GM12878 (cell line): ENCODE measurements around the gene TULP1. TPM values are rescaled to one million over a fixed set of nuclear protein-coding genes. Genes with fewer than 3 reads are reported as not detected.
A peak's percentile ranks its signal among the peaks of the same experiment; 100 is the strongest.

Experiments used
- ATF7 ChIP-seq: fragments of 450-650 bp; IDR thresholded peaks from 2 replicates; pipeline ENCODE4 v1.6.1; 2016; ENCODE audit warnings: low read depth, mild to moderate bottlenecking
- EED ChIP-seq: sonication (generic); IDR thresholded peaks from 2 replicates; pipeline ENCODE4 v1.6.1; 2016; ENCODE audit warnings: antibody characterized with exemption, low read depth
- EZH2 ChIP-seq: IDR thresholded peaks from 2 replicates; pipeline ENCODE4 v1.6.1; 2012; ENCODE audit warnings: low read depth, mild to moderate bottlenecking, control low read depth, inconsistent platforms, low read length, borderline replicate concordance; ENCODE audit not compliant: control insufficient read depth
- JUNB ChIP-seq: IDR thresholded peaks from 2 replicates; pipeline ENCODE4 v1.6.1; 2016; ENCODE audit warnings: antibody characterized with exemption, mild to moderate bottlenecking
- MAX ChIP-seq: IDR thresholded peaks from 2 replicates; pipeline ENCODE4 v1.6.1; 2012; ENCODE audit warnings: low read depth, low read length, improper control_type of control experiment
- MTA3 ChIP-seq: IDR thresholded peaks from 2 replicates; pipeline ENCODE4 v1.6.1; 2012; ENCODE audit warnings: low read length, inconsistent platforms, borderline replicate concordance
- NFIC ChIP-seq: IDR thresholded peaks from 2 replicates; pipeline ENCODE4 v1.6.1; 2012; ENCODE audit warnings: low read depth, mild to moderate bottlenecking, inconsistent platforms, low read length, moderate library complexity
- PAX8 ChIP-seq: fragments of 450-650 bp; IDR thresholded peaks from 2 replicates; pipeline ENCODE4 v1.6.1; 2017; ENCODE audit warnings: mild to moderate bottlenecking, moderate library complexity
- POLR2A ChIP-seq: IDR thresholded peaks from 2 replicates; pipeline ENCODE4 v1.6.1; 2011; ENCODE audit warnings: low read depth, mild to moderate bottlenecking, low read length
- RB1 ChIP-seq: fragments of 450-650 bp; formaldehyde crosslinking; IDR thresholded peaks from 2 replicates; pipeline ENCODE4 v1.6.1; 2017; ENCODE audit warnings: mild to moderate bottlenecking, borderline replicate concordance
- RBBP5 ChIP-seq: fragments of 200-600 bp; sonication (generic); conservative IDR thresholded peaks from 2 replicates; pipeline ENCODE4 v1.6.1; 2016
- RELA ChIP-seq: fragments of 450-650 bp; IDR thresholded peaks from 2 replicates; pipeline ENCODE4 v1.8.0; 2014; ENCODE audit warnings: borderline replicate concordance; ENCODE audit not compliant: partially characterized antibody
- TCF3 ChIP-seq: IDR thresholded peaks from 2 replicates; pipeline ENCODE4 v1.6.1; 2012; ENCODE audit warnings: low read depth, mild to moderate bottlenecking, low read length, borderline replicate concordance; ENCODE audit not compliant: insufficient read depth
- YBX1 ChIP-seq: fragments of 450-650 bp; IDR thresholded peaks from 2 replicates; pipeline ENCODE4 v1.6.1; 2016; ENCODE audit warnings: antibody characterized with exemption
- ZBTB11 ChIP-seq: fragments of 450-650 bp; formaldehyde crosslinking; IDR thresholded peaks from 2 replicates; pipeline ENCODE4 v1.5.0; 2022; ENCODE audit warnings: mild to moderate bottlenecking, missing genetic modification characterization
- ZBTB4 ChIP-seq: fragments of 450-650 bp; formaldehyde crosslinking; IDR thresholded peaks from 2 replicates; pipeline ENCODE4 v1.4.0; 2022; ENCODE audit warnings: mild to moderate bottlenecking, moderate library complexity
- polyA plus RNA-seq, 11 experiments: library from polyadenylated mRNA; depleted of rRNA in 4 of 11; unstranded in 6 of 11; stranded (reverse) in 5 of 11; fragments of >200 nt; fragmentation: Nextera tagmentation in 4 of 11; fragmentation: Illumina TruSeq in 1 of 11; extraction: Ambion mirVana in 4 of 11; extraction: Trizol in 1 of 11; gene quantifications; 1 replicate in 1 of 11; 2 replicates in 10 of 11; pipeline versions ENCODE4 v1.2.1 to v1.2.3, GENCODE V29; 2011 to 2016; ENCODE audit warnings: inconsistent platforms in 2 of 11, missing spikeins in 2 of 11, low read depth in 1 of 11
- total RNA-seq, 4 experiments: library from RNA; depleted of rRNA in 3 of 4; stranded (reverse); fragments of >200 nt in 3 of 4; fragmentation: Illumina TruSeq in 1 of 4; extraction: Trizol in 1 of 4; gene quantifications; 2 replicates each; pipeline versions ENCODE4 v1.2.1 to v1.2.3, GENCODE V29; 2013 to 2021
- TF ChIP-seq, protein P1 (sequence below): IDR thresholded peaks from 2 replicates; pipeline ENCODE4 v1.6.1; 2011; ENCODE audit warnings: borderline replicate concordance, low read depth, mild to moderate bottlenecking, moderate library complexity, mixed read lengths, low read length; ENCODE audit not compliant: insufficient read depth; ENCODE audit errors: extremely low read length
- TF ChIP-seq, protein P2 (sequence below): IDR thresholded peaks from 2 replicates; pipeline ENCODE4 v1.6.1; 2012; ENCODE audit warnings: low read length, inconsistent platforms
- TF ChIP-seq, protein P3 (sequence below): IDR thresholded peaks from 2 replicates; pipeline ENCODE4 v1.6.1; 2012; ENCODE audit warnings: low read depth, low read length, improper control_type of control experiment

The TULP1 gene
- total and polyA plus RNA-seq, 10 of the 15 experiments (the other 5 are each of a cell fraction or from before 2014, with no cell fraction given), result not detected

DNA sequence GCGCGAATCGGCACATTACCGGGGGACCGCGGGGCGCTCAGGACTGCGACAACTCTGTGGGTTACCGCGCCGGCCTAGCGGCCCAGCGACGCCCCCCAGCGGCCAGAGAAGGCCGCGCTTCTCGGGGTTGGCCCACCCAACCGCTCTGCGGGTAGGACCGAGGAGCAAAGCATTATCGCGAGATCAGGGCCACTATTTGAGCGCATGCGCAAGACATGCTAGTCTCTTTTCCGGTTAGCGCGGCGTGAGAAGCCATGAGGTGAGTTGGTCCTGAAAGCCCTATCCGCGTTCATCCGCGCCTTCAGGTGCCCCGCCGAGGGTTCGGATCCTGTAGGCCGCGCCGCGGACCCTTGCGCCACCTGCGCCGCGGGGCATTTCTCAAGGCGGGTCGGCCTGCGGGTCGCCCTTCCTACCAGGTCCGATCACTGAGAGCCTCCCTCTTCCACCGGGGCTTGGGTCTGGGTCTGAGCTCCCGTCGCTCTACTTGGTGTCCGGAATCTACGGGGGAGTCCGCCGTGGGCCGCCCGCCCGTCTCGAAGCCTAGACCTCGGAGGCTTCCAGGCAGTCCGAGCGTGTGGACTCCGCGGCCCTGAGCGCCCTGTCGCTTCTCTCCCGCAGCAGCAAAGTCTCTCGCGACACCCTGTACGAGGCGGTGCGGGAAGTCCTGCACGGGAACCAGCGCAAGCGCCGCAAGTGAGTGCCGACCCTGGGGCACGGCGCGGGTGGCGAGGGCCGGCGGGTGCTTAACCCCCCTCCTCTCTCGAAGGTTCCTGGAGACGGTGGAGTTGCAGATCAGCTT lies 44.3 kb downstream of the TULP1 start, which contains the start of gene RPL10A (continued):
- TF ChIP-seq, protein P1, sequence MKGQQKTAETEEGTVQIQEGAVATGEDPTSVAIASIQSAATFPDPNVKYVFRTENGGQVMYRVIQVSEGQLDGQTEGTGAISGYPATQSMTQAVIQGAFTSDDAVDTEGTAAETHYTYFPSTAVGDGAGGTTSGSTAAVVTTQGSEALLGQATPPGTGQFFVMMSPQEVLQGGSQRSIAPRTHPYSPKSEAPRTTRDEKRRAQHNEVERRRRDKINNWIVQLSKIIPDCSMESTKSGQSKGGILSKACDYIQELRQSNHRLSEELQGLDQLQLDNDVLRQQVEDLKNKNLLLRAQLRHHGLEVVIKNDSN, result no peak
- TF ChIP-seq, protein P2, sequence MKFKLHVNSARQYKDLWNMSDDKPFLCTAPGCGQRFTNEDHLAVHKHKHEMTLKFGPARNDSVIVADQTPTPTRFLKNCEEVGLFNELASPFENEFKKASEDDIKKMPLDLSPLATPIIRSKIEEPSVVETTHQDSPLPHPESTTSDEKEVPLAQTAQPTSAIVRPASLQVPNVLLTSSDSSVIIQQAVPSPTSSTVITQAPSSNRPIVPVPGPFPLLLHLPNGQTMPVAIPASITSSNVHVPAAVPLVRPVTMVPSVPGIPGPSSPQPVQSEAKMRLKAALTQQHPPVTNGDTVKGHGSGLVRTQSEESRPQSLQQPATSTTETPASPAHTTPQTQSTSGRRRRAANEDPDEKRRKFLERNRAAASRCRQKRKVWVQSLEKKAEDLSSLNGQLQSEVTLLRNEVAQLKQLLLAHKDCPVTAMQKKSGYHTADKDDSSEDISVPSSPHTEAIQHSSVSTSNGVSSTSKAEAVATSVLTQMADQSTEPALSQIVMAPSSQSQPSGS, result peak; percentile 42; the same call in 1 of the 2 replicates
- TF ChIP-seq EED (no peak; the same call in 1 of the 2 replicates), YBX1 (no peak), RB1 (peak; percentile 91; the same call in 1 of the 2 replicates), NFIC (no peak), RELA (no peak), EZH2 (no peak), JUNB (no peak), RBBP5 (peak; percentile 94; the same call in 1 of the 2 replicates), ZBTB11 (no peak), TCF3 (peak; percentile 77), MTA3 (no peak; the same call in 1 of the 2 replicates), ZBTB4 (CRISPR knock-in tag) (no peak), MAX (peak; percentile 97), ATF7 (no peak), POLR2A (peak; percentile 100), PAX8 (no peak)
- TF ChIP-seq, protein P3, sequence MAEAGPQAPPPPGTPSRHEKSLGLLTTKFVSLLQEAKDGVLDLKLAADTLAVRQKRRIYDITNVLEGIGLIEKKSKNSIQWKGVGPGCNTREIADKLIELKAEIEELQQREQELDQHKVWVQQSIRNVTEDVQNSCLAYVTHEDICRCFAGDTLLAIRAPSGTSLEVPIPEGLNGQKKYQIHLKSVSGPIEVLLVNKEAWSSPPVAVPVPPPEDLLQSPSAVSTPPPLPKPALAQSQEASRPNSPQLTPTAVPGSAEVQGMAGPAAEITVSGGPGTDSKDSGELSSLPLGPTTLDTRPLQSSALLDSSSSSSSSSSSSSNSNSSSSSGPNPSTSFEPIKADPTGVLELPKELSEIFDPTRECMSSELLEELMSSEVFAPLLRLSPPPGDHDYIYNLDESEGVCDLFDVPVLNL, result no peak
